NCI-H526 (cell line): Measurements from ENCODE around the gene NTF3.
A peak's percentile ranks its signal among the peaks of the same experiment; 100 is the strongest.

Source experiments
- DNase-seq, 2 experiments: peaks; one replicate each; lab custom pipeline; 2025; lab: John Stamatoyannopoulos, UW

The NTF3 gene

GRCh38 chr12:5430641-5431603 is 986 bp upstream of the NTF3 start:
- DNase-seq = peak in 1 of 2 experiments; percentile 22

GRCh38 chr12:5433081-5433844 is 1.4 kb downstream of the NTF3 start:
- DNase-seq = peak in 1 of 2 experiments; percentile 69

- DNase-seq = no peak
Measured at GRCh38 chr12:5433845-5434646, 2.1 kb downstream of the NTF3 start.

GRCh38 chr12:5434647-5435560 is 3.0 kb downstream of the NTF3 start:
- no peak for DNase-seq

GRCh38 chr12:5437182-5437583 is 5.3 kb downstream of the NTF3 start:
- DNase-seq = no peak

- DNase-seq = no peak
Measured at GRCh38 chr12:5437589-5437988, 5.7 kb downstream of the NTF3 start.

- no peak for DNase-seq
Measured at GRCh38 chr12:5438671-5439200, 6.8 kb downstream of the NTF3 start.

- no peak for DNase-seq
Measured at GRCh38 chr12:5439371-5439771, 7.5 kb downstream of the NTF3 start.

GRCh38 chr12:5439788-5440300 is 7.9 kb downstream of the NTF3 start:
- peak in 1 of 2 experiments; percentile 24 for DNase-seq

GRCh38 chr12:5440978-5441377 is 9.1 kb downstream of the NTF3 start:
- no peak for DNase-seq

GRCh38 chr12:5441497-5442236 is 9.8 kb downstream of the NTF3 start:
- peak; percentile 57 to 70 for DNase-seq

- DNase-seq = peak; percentile 27 to 69
Measured at GRCh38 chr12:5442251-5443006, 10.5 kb downstream of the NTF3 start.

GRCh38 chr12:5444520-5444919 is 12.6 kb downstream of the NTF3 start:
- no peak for DNase-seq

GRCh38 chr12:5447320-5447719 is 15.4 kb downstream of the NTF3 start:
- DNase-seq = no peak

- no peak for DNase-seq
Measured at GRCh38 chr12:5451251-5451650, 19.3 kb downstream of the NTF3 start.

- no peak for DNase-seq
Measured at GRCh38 chr12:5452569-5452968, 20.7 kb downstream of the NTF3 start.

- DNase-seq = no peak
Measured at GRCh38 chr12:5453466-5453865, 21.6 kb downstream of the NTF3 start.

- DNase-seq = no peak
Measured at GRCh38 chr12:5455045-5455444, 23.1 kb downstream of the NTF3 start.

GRCh38 chr12:5456030-5456429 is 24.1 kb downstream of the NTF3 start:
- no peak for DNase-seq
